HepG2 (cell line): Measurements from ENCODE around the gene ROM1. TPM values are rescaled to one million over a fixed set of nuclear protein-coding genes. Genes with fewer than 3 reads are reported as not detected.

Experiments used
- BRD4 ChIP-seq: sonication (generic); formaldehyde crosslinking; IDR thresholded peaks from 2 replicates; pipeline ENCODE4 v1.4.0; 2020; ENCODE audit warnings: missing genetic modification reagents
- CBX5 ChIP-seq: sonication (generic); formaldehyde crosslinking; IDR thresholded peaks from 2 replicates; pipeline ENCODE4 v1.4.0; 2020; ENCODE audit warnings: missing genetic modification reagents, borderline replicate concordance
- JUN ChIP-seq: sonication (generic); formaldehyde crosslinking; IDR thresholded peaks from 2 replicates; pipeline ENCODE4 v1.4.0; 2020; ENCODE audit warnings: mild to moderate bottlenecking, missing genetic modification reagents
- JUNB ChIP-seq: sonication (generic); formaldehyde crosslinking; IDR thresholded peaks from 2 replicates; pipeline ENCODE4 v1.8.0; 2022; ENCODE audit warnings: missing genetic modification reagents, mild to moderate bottlenecking, borderline replicate concordance
- NR2F1 ChIP-seq, 2 experiments: fragments of 450-650 bp in 1 of 2; formaldehyde crosslinking in 1 of 2; IDR thresholded peaks; 2 replicates each; pipeline versions ENCODE4 v1.5.0 to v1.6.1; 2016 to 2020; ENCODE audit warnings: mild to moderate bottlenecking in 1 of 2, missing compliant biosample characterization in 1 of 2, missing genetic modification reagents in 1 of 2, moderate library complexity in 1 of 2
- NR3C1 ChIP-seq: sonication (generic); formaldehyde crosslinking; IDR thresholded peaks from 2 replicates; pipeline ENCODE4 v1.4.0; 2020; ENCODE audit warnings: missing genetic modification reagents
- PHF21A ChIP-seq: sonication (generic); formaldehyde crosslinking; IDR thresholded peaks from 2 replicates; pipeline ENCODE4 v1.5.0; 2020; ENCODE audit warnings: mild to moderate bottlenecking, missing genetic modification reagents
- PHF8 ChIP-seq: sonication (generic); formaldehyde crosslinking; IDR thresholded peaks from 2 replicates; pipeline ENCODE4 v1.5.0; 2020; ENCODE audit warnings: missing genetic modification reagents
- SAP130 ChIP-seq: IDR thresholded peaks from 2 replicates; pipeline ENCODE4 v1.6.1; 2016; ENCODE audit warnings: low read depth
- SMC3 ChIP-seq: IDR thresholded peaks from 2 replicates; pipeline ENCODE4 v1.6.1; 2011; ENCODE audit warnings: low read length, improper control_type of control experiment
- TBP ChIP-seq: sonication (generic); formaldehyde crosslinking; IDR thresholded peaks from 2 replicates; pipeline ENCODE4 v1.5.0; 2020; ENCODE audit warnings: missing genetic modification reagents
- XRCC5 ChIP-seq: fragments of 200-400 bp; formaldehyde crosslinking; optimal IDR thresholded peaks from 2 replicates; pipeline ENCODE3; 2017; ENCODE audit warnings: mild to moderate bottlenecking, low read length
- YEATS2 ChIP-seq: sonication (generic); formaldehyde crosslinking; IDR thresholded peaks from 2 replicates; pipeline ENCODE4 v1.4.0; 2020; ENCODE audit warnings: missing genetic modification reagents, borderline replicate concordance
- ZFP37 ChIP-seq: sonication (generic); formaldehyde crosslinking; IDR thresholded peaks from 2 replicates; pipeline ENCODE4 v1.4.0; 2020; ENCODE audit warnings: missing genetic modification reagents, borderline replicate concordance
- ZIK1 ChIP-seq: sonication (generic); formaldehyde crosslinking; IDR thresholded peaks from 2 replicates; pipeline ENCODE4 v1.5.0; 2020; ENCODE audit warnings: mild to moderate bottlenecking, low read depth, missing genetic modification reagents, borderline replicate concordance
- polyA plus RNA-seq, 8 experiments: library from polyadenylated mRNA; depleted of rRNA in 3 of 8; stranded (reverse) in 7 of 8; unstranded in 1 of 8; fragments of >200 nt; fragmentation: Illumina TruSeq in 4 of 8; extraction: Trizol in 4 of 8; gene quantifications; 2 replicates each; pipeline versions ENCODE4 v1.2.1 to v1.2.3, GENCODE V29; 2011 to 2016; ENCODE audit warnings: low read depth in 4 of 8, missing spikeins in 1 of 8, mixed read lengths in 1 of 8; ENCODE audit not compliant: insufficient read depth in 1 of 8
- total RNA-seq, 5 experiments: library from RNA; depleted of rRNA; stranded (reverse); fragments of >200 nt; fragmentation: Illumina TruSeq; extraction: Trizol; gene quantifications; 2 replicates each; pipeline ENCODE4 v1.2.3, GENCODE V29; 2016; ENCODE audit warnings: low read depth in 1 of 5
- TF ChIP-seq, protein P1 (sequence below): sonication (generic); formaldehyde crosslinking; IDR thresholded peaks from 2 replicates; pipeline ENCODE4 v1.5.1; 2020; ENCODE audit warnings: mild to moderate bottlenecking, missing genetic modification reagents, moderate library complexity
- TF ChIP-seq, protein P2 (sequence below): sonication (generic); formaldehyde crosslinking; IDR thresholded peaks from 2 replicates; pipeline ENCODE4 v1.5.0; 2020; ENCODE audit warnings: missing genetic modification reagents
- TF ChIP-seq, protein P3 (sequence below): sonication (generic); formaldehyde crosslinking; IDR thresholded peaks from 2 replicates; pipeline ENCODE4 v1.9.0; 2022; ENCODE audit warnings: missing genetic modification reagents, mild to moderate bottlenecking, borderline replicate concordance
- TF ChIP-seq, protein P4 (sequence below): sonication (generic); formaldehyde crosslinking; IDR thresholded peaks from 2 replicates; pipeline ENCODE4 v1.4.0; 2020; ENCODE audit warnings: low read depth, mild to moderate bottlenecking, missing genetic modification reagents
- TF ChIP-seq, protein P5 (sequence below): sonication (generic); formaldehyde crosslinking; IDR thresholded peaks from 2 replicates; pipeline ENCODE4 v1.4.0; 2020; ENCODE audit warnings: missing genetic modification reagents, mild to moderate bottlenecking, borderline replicate concordance

The ROM1 gene
- total and polyA plus RNA-seq, 2 of the 13 experiments (the other 11 are each of a cell fraction or from before 2014, with no cell fraction given) = 1.2 to 2.4 TPM

DNA sequence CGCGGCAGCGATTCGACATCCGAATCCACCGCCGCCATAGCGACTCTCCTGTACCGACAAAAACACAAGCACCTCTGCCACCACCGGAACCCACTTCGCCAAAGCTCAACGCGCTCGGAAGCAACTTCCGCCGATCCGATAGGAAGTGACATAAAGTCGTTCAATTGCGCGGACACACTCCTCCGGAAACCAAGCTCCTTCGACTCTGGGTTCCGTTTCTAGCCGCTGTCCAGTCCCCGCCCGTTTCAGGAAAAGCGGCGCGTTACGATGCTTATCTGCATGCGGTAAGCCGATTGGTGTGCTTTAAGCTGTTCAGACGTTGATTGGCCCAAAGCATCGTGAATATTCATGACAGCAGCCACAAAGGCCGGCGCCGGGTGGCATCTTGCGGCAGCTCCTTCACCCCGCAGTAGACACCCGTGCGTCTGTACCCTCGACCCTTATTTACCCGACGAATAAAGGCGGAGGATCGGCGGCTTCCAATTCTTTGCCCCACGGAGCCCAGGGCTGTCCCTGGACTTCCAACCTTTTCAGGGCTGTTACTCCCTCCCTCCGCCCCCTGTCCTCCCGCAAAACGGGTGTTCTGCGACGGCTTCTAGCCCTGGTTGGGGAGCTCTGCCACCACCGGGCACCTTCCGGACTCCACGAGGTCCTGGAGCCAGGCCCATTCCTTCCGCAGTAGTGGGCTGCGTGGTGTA, 21.5 kb upstream of the ROM1 start, which contains the start of gene TUT1 (continued):
- TF ChIP-seq, protein P1, sequence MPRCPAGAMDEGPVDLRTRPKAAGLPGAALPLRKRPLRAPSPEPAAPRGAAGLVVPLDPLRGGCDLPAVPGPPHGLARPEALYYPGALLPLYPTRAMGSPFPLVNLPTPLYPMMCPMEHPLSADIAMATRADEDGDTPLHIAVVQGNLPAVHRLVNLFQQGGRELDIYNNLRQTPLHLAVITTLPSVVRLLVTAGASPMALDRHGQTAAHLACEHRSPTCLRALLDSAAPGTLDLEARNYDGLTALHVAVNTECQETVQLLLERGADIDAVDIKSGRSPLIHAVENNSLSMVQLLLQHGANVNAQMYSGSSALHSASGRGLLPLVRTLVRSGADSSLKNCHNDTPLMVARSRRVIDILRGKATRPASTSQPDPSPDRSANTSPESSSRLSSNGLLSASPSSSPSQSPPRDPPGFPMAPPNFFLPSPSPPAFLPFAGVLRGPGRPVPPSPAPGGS (CRISPR knock-in tag) = peak; percentile 63; the same call in 1 of the 2 replicates
- peak; percentile 91; the same call in 1 of the 2 replicates for TF ChIP-seq CBX5 (CRISPR knock-in tag)
- TF ChIP-seq SAP130 = peak; percentile 98
- no peak for TF ChIP-seq NR3C1
- peak; percentile 99 for TF ChIP-seq YEATS2 (CRISPR knock-in tag)
- no peak for TF ChIP-seq SMC3
- TF ChIP-seq, protein P2, sequence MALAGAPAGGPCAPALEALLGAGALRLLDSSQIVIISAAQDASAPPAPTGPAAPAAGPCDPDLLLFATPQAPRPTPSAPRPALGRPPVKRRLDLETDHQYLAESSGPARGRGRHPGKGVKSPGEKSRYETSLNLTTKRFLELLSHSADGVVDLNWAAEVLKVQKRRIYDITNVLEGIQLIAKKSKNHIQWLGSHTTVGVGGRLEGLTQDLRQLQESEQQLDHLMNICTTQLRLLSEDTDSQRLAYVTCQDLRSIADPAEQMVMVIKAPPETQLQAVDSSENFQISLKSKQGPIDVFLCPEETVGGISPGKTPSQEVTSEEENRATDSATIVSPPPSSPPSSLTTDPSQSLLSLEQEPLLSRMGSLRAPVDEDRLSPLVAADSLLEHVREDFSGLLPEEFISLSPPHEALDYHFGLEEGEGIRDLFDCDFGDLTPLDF (CRISPR knock-in tag) = peak; percentile 89
- peak; percentile 74; the same call in 1 of the 2 replicates for TF ChIP-seq PHF21A (CRISPR knock-in tag)
- TF ChIP-seq JUN (CRISPR knock-in tag) = peak; percentile 50; the same call in 1 of the 2 replicates
- TF ChIP-seq ZFP37 (CRISPR knock-in tag) = peak; percentile 83; the same call in 1 of the 2 replicates
- no peak for TF ChIP-seq TBP (CRISPR knock-in tag)
- TF ChIP-seq, protein P3, sequence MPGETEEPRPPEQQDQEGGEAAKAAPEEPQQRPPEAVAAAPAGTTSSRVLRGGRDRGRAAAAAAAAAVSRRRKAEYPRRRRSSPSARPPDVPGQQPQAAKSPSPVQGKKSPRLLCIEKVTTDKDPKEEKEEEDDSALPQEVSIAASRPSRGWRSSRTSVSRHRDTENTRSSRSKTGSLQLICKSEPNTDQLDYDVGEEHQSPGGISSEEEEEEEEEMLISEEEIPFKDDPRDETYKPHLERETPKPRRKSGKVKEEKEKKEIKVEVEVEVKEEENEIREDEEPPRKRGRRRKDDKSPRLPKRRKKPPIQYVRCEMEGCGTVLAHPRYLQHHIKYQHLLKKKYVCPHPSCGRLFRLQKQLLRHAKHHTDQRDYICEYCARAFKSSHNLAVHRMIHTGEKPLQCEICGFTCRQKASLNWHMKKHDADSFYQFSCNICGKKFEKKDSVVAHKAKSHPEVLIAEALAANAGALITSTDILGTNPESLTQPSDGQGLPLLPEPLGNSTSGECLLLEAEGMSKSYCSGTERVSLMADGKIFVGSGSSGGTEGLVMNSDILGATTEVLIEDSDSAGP (CRISPR knock-in tag) = peak; percentile 85
- peak; percentile 99 for TF ChIP-seq XRCC5
- TF ChIP-seq PHF8 = peak; percentile 70
- no peak for TF ChIP-seq NR2F1 (CRISPR knock-in tag; IDR thresholded peaks at IDR 0.05)
- TF ChIP-seq ZIK1 (CRISPR knock-in tag) = peak; percentile 89; the same call in 1 of the 2 replicates
- TF ChIP-seq, protein P4, sequence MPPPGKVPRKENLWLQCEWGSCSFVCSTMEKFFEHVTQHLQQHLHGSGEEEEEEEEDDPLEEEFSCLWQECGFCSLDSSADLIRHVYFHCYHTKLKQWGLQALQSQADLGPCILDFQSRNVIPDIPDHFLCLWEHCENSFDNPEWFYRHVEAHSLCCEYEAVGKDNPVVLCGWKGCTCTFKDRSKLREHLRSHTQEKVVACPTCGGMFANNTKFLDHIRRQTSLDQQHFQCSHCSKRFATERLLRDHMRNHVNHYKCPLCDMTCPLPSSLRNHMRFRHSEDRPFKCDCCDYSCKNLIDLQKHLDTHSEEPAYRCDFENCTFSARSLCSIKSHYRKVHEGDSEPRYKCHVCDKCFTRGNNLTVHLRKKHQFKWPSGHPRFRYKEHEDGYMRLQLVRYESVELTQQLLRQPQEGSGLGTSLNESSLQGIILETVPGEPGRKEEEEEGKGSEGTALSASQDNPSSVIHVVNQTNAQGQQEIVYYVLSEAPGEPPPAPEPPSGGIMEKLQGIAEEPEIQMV = no peak
- TF ChIP-seq JUNB (CRISPR knock-in tag) = no peak
- TF ChIP-seq BRD4 = no peak; the same call in 1 of the 2 replicates
- TF ChIP-seq, protein P5, sequence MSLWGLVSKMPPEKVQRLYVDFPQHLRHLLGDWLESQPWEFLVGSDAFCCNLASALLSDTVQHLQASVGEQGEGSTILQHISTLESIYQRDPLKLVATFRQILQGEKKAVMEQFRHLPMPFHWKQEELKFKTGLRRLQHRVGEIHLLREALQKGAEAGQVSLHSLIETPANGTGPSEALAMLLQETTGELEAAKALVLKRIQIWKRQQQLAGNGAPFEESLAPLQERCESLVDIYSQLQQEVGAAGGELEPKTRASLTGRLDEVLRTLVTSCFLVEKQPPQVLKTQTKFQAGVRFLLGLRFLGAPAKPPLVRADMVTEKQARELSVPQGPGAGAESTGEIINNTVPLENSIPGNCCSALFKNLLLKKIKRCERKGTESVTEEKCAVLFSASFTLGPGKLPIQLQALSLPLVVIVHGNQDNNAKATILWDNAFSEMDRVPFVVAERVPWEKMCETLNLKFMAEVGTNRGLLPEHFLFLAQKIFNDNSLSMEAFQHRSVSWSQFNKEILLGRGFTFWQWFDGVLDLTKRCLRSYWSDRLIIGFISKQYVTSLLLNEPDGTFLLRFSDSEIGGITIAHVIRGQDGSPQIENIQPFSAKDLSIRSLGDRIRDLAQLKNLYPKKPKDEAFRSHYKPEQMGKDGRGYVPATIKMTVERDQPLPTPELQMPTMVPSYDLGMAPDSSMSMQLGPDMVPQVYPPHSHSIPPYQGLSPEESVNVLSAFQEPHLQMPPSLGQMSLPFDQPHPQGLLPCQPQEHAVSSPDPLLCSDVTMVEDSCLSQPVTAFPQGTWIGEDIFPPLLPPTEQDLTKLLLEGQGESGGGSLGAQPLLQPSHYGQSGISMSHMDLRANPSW (CRISPR knock-in tag) = peak; percentile 84
